WERI-Rb-1 (cell line): Measurements from ENCODE around the gene TCHH.
"Not testable (repeated sequence)": the region's sequence is repeated elsewhere in the genome, so short reads cannot be mapped to it uniquely, and the experiment has no call there.

ENCODE experiments used
- DNase-seq: peaks from one replicate; pipeline ENCODE4 v3.0.0-alpha.2; 2020
- H3K27ac ChIP-seq: fragments of 250-450 bp; sonication (Bioruptor Pico); 2 replicates; pipeline ENCODE4 v1.5.1; 2020; ENCODE audit warnings: mild to moderate bottlenecking, moderate library complexity
- H3K27me3 ChIP-seq: fragments of 250-450 bp; sonication (Bioruptor Pico); 2 replicates; pipeline ENCODE4 v1.5.1; 2021; ENCODE audit warnings: mild to moderate bottlenecking, low read depth, moderate library complexity; ENCODE audit not compliant: insufficient read depth, severe bottlenecking
- H3K36me3 ChIP-seq: fragments of 250-450 bp; sonication (Bioruptor Pico); 2 replicates; pipeline ENCODE4 v1.5.1; 2020; ENCODE audit warnings: mild to moderate bottlenecking, moderate library complexity
- H3K4me3 ChIP-seq: 2 replicates; pipeline ENCODE4 v1.5.1; 2011; ENCODE audit warnings: low read depth, mild to moderate bottlenecking, control low read depth, low read length
- H3K9me3 ChIP-seq: fragments of 250-450 bp; sonication (Bioruptor Pico); 2 replicates; pipeline ENCODE4 v1.5.1; 2021; ENCODE audit warnings: mild to moderate bottlenecking, moderate library complexity; ENCODE audit not compliant: severe bottlenecking
- TF ChIP-seq, protein P1 (sequence below): IDR thresholded peaks from 2 replicates; pipeline ENCODE4 v1.5.1; 2011; ENCODE audit warnings: low read depth, mild to moderate bottlenecking, control low read depth, inconsistent platforms, low read length

Gene TCHH

DNA sequence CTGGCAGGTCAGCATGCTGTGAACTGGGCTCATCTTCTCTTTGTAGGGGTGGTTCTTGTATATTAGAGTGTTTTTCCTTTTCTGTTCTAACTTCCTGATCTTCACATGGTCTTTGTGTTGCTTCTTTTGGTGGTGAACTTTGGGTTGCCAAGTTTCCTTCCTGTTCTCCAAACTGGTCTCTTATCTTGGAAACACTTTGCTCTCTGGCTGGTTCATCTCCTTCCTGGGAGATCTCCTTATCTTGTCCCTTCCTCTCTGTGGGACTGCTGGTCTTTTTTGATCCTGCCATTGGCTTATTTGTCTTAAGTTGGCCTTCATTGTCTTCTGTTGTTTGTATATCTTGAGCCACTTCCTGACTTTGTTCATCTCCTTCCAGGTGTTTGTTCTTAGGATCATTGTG is 28.5 kb downstream of the TCHH start:
- Histone ChIP-seq H3K9me3 (no peaks in the 10 kb centered on the region), H3K36me3 (no peaks in the 10 kb centered on the region), H3K27me3 (peaks cover 91% of the 10 kb centered on the region), H3K4me3 (no peak overlapping the region), H3K27ac (no peak overlapping the region)
- DNase-seq: no peak
- TF ChIP-seq, protein P1, sequence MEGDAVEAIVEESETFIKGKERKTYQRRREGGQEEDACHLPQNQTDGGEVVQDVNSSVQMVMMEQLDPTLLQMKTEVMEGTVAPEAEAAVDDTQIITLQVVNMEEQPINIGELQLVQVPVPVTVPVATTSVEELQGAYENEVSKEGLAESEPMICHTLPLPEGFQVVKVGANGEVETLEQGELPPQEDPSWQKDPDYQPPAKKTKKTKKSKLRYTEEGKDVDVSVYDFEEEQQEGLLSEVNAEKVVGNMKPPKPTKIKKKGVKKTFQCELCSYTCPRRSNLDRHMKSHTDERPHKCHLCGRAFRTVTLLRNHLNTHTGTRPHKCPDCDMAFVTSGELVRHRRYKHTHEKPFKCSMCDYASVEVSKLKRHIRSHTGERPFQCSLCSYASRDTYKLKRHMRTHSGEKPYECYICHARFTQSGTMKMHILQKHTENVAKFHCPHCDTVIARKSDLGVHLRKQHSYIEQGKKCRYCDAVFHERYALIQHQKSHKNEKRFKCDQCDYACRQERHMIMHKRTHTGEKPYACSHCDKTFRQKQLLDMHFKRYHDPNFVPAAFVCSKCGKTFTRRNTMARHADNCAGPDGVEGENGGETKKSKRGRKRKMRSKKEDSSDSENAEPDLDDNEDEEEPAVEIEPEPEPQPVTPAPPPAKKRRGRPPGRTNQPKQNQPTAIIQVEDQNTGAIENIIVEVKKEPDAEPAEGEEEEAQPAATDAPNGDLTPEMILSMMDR: no peak

GRCh38 chr1:152084853-152085252 is 30.4 kb downstream of the TCHH start:
- peaks cover 91% of the 10 kb centered on the region for H3K27me3 ChIP-seq
- no peaks in the 10 kb centered on the region for H3K36me3 ChIP-seq
- no peak for DNase-seq
- no peak overlapping the region for H3K4me3 ChIP-seq
- H3K27ac ChIP-seq: no peak overlapping the region
- TF ChIP-seq, protein P1: no peak
- H3K9me3 ChIP-seq: peaks cover 2% of the 10 kb centered on the region

DNA sequence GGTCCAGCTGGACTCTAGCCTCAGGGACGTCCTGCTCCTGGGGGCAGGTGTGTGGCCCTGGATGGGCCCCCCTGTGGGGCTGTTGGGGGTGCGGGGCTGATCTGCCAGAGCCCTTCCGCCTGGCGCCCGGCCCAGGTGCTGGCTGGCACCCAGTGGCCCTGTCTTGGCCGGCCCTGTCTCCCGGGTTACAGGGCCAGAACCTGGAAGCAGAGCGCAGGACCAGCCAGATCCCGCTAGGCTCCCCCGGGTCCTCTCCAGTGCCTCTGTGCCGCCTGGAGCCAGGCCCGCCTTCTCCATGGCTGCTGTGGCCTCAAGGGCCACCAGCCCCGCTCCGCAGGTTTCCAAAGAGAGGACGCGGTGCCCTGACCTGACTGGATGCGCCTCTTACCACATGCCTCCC is 34.2 kb downstream of the TCHH start:
- DNase-seq, H3K4me3 ChIP-seq, H3K27ac ChIP-seq, H3K36me3 ChIP-seq, H3K9me3 ChIP-seq: not testable (repeated sequence)
- H3K27me3 ChIP-seq: peaks cover 87% of the 10 kb centered on the region

- not testable (repeated sequence) for H3K36me3 ChIP-seq, DNase-seq, H3K27ac ChIP-seq, H3K4me3 ChIP-seq, H3K9me3 ChIP-seq
- H3K27me3 ChIP-seq: peaks cover 87% of the 10 kb centered on the region
Observed at GRCh38 chr1:152080494-152080893, 34.8 kb downstream of the TCHH start.

- H3K9me3 ChIP-seq: peaks cover 10% of the 10 kb centered on the region
Observed at GRCh38 chr1:152078831-152079441, 36.3 kb downstream of the TCHH start.

DNA sequence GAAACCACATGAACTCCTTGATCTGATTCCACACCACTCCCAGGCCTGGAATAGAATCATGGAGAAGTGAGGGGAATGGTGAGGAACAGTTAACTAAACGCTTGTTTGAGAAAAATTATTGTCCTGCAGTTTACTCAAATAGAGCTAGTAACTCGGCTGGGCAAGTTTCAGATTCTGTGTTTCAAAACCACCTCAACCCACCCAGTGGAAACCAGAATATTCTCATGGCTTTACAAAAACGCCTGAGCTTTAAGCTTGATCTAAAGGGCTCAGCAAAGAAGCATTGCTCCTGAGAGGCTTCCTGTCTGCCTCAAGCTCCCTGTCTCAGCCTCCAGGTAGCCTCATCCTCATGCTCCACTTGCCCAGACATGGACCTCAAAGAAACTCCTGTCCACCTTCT is 42.9 kb downstream of the TCHH start:
- peaks cover 3% of the 10 kb centered on the region for H3K9me3 ChIP-seq
- peaks cover 100% of the 10 kb centered on the region for H3K27me3 ChIP-seq
- no peak overlapping the region for H3K27ac ChIP-seq
- no peak for DNase-seq
- no peak overlapping the region for H3K4me3 ChIP-seq
- no peaks in the 10 kb centered on the region for H3K36me3 ChIP-seq
- TF ChIP-seq, protein P1: no peak

More at GRCh38 chr1:152078831-152079441, 36.3 kb downstream of the TCHH start:
- H3K4me3 ChIP-seq: no peak overlapping the region
- H3K27ac ChIP-seq: no peak overlapping the region
- DNase-seq: no peak
- TF ChIP-seq, protein P1: no peak
- peaks cover 89% of the 10 kb centered on the region for H3K27me3 ChIP-seq
- no peaks in the 10 kb centered on the region for H3K36me3 ChIP-seq

DNA sequence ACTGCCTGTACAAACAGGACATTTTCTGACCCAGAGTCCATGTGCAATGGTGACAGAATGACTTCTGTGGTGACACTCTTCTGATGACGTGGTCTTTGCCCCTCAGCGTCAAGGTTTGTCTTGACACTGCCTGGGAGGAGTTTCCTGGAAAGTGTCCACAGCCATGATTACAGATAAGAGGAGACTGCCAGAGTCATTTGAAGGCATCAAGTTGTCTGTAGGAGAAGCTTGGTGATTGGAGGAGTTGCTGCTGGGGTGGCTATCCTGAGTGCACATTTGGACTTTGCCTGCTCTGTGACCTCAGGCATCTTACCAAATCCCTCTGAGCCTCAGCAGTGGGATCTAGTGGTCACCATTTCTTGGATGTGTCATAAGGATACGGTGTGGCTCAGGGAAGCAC is 44.1 kb downstream of the TCHH start:
- Histone ChIP-seq H3K27me3 (peaks cover 99% of the 10 kb centered on the region), H3K36me3 (no peaks in the 10 kb centered on the region), H3K27ac (no peak overlapping the region), H3K9me3 (peaks cover 3% of the 10 kb centered on the region), H3K4me3 (no peak overlapping the region)
- DNase-seq: no peak
- TF ChIP-seq, protein P1: no peak
